Muscle layer of colon (tissue), 2 donors: ENCODE results near the gene TM9SF3.

ENCODE experiments used
- H3K27ac ChIP-seq: one replicate; pipeline ENCODE4 v1.7.0; 2013; ENCODE audit warnings: low read depth, mild to moderate bottlenecking, low read length, moderate library complexity
- H3K27me3 ChIP-seq, 2 donors: one replicate each; pipeline ENCODE4 v1.7.0; 2013; ENCODE audit warnings: low read length in 2 of 2, mild to moderate bottlenecking in 2 of 2; ENCODE audit not compliant: insufficient read depth in 2 of 2, control insufficient read depth in 1 of 2
- H3K36me3 ChIP-seq: one replicate; pipeline ENCODE4 v1.7.0; 2013; ENCODE audit warnings: mild to moderate bottlenecking, low read length; ENCODE audit not compliant: insufficient read depth
- H3K4me1 ChIP-seq: one replicate; pipeline ENCODE4 v1.7.0; 2013; ENCODE audit warnings: mild to moderate bottlenecking, low read length; ENCODE audit not compliant: insufficient read depth
- H3K4me3 ChIP-seq, 2 donors: one replicate each; pipeline ENCODE4 v1.7.0; 2013; ENCODE audit warnings: low read length in 2 of 2, low read depth in 1 of 2, mild to moderate bottlenecking in 1 of 2, moderate library complexity in 1 of 2
- H3K9ac ChIP-seq: one replicate; pipeline ENCODE4 v1.7.0; 2013; ENCODE audit warnings: low read length
- H3K9me3 ChIP-seq: one replicate; pipeline ENCODE4 v1.7.0; 2013; ENCODE audit warnings: mild to moderate bottlenecking, low read length
- donor health status: abdominal sarcoma.
- donor health status: Adenocarcinoma of cecum.

The TM9SF3 gene

DNA sequence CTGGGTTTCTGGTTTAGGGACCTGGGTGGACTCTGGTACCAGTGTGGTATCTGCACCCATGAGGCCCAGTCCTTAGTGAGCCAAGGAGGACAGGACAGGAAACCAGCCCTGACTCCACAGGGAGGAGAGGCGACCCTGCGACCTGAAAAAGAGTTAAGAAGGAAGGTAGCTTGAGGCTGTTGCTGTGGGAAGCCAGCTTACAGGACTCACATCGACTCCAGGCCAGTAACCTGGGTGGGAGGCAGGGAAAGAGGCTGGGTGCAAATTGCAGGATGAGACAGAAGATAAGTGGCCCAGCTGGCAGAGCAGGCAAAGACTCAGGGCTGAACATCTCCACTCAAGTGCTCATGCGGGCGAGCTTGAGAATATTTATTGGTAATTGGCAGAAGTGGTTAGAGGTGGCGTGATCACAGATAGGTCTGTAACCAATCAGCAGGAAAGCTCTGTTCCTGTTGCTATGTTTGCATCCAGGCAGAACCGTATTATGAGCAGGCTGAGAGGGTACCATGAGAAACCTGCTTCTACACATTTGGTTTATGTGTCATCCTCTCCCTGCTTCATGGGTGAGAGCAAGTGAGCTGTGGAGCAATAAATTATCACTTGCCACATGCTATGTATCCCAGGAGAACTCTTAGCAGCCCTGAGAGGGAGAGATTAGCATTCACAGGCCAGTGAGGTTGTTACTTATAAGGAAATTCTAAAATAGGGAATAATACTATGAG is 84.1 kb downstream of the TM9SF3 start:
- no peak overlapping the region for H3K4me3 ChIP-seq

DNA sequence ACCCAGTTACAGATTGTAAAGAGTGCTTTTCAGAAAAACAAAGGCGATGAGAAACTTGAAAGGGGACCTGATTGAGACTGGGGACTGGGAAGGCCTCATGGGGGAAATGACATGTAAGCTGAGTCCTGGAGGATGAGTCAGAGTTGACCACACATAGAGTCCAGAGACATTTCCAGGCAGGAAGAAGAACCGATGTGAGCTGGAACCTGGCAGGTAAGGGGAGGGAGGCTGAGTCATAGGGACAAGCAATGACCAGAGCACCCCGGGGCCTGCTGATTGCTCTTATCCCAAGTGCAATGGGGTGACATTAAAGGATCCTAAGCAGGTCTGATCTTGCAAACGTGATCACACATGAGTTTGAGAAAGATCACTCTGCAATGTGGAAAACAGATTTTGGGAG is 84.8 kb downstream of the TM9SF3 start:
- H3K4me1 ChIP-seq, result peaks cover 5% of the 10 kb centered on the region
- H3K27me3 ChIP-seq, result no peaks in the 10 kb centered on the region
- no peak overlapping the region for H3K4me3 ChIP-seq
- no peak overlapping the region for H3K27ac ChIP-seq
- H3K9ac ChIP-seq, result no peak overlapping the region
- H3K36me3 ChIP-seq, result no peaks in the 10 kb centered on the region
- no peaks in the 10 kb centered on the region for H3K9me3 ChIP-seq

More for the DNA sequence above, 84.1 kb downstream of the TM9SF3 start:
- Histone ChIP-seq H3K9ac (no peak overlapping the region), H3K9me3 (no peaks in the 10 kb centered on the region), H3K27me3 (no peaks in the 10 kb centered on the region), H3K27ac (no peak overlapping the region), H3K36me3 (no peaks in the 10 kb centered on the region), H3K4me1 (peaks cover 5% of the 10 kb centered on the region)

DNA sequence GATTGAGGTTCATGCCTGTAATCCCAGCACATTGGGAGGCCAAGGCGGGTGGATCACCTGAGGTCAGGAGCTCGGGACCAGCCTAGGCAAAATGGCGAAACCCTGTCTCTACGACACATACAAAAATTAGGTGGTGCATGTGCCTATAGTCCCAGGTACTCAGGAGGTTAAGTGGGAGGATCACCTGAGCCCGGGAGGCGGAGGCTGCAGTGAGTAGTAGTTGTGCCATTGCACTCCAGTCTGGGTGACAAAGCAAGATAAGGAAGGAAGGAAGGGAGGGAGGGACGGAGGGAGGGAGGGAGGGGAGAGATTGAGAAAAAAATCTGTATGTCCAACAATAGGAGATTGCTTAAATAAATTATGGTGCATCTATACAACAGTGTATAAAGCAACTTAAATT is 86.3 kb downstream of the TM9SF3 start:
- H3K9ac ChIP-seq, result no peak overlapping the region
- H3K36me3 ChIP-seq, result no peaks in the 10 kb centered on the region
- H3K27me3 ChIP-seq, result no peaks in the 10 kb centered on the region
- H3K9me3 ChIP-seq, result no peaks in the 10 kb centered on the region
- no peak overlapping the region for H3K27ac ChIP-seq
- no peak overlapping the region for H3K4me3 ChIP-seq
- H3K4me1 ChIP-seq, result peaks cover 3% of the 10 kb centered on the region

DNA sequence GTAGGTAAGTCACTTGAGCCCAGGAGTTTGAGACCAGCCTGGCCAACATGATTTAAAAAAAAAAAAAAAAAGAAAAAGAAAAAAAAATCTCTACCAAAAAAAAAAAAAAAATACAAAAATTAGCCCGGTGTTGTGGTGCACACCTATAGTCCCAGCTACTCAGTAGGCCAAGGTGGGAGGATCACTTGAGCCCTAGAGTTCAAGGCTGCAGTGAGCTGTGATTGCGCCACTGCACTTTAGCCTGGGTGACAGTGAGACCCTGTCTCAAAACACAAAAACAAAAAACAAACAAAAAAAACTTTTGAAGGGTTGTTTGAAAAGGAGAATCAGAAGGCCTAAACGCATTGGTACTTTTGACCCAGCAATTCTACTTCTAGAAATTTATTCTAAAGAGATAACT is 86.8 kb downstream of the TM9SF3 start:
- no peaks in the 10 kb centered on the region for H3K36me3 ChIP-seq
- H3K27ac ChIP-seq, result no peak overlapping the region
- H3K4me3 ChIP-seq, result no peak overlapping the region
- H3K4me1 ChIP-seq, result no peaks in the 10 kb centered on the region
- H3K9me3 ChIP-seq, result no peaks in the 10 kb centered on the region
- no peak overlapping the region for H3K9ac ChIP-seq
- H3K27me3 ChIP-seq, result no peaks in the 10 kb centered on the region

DNA sequence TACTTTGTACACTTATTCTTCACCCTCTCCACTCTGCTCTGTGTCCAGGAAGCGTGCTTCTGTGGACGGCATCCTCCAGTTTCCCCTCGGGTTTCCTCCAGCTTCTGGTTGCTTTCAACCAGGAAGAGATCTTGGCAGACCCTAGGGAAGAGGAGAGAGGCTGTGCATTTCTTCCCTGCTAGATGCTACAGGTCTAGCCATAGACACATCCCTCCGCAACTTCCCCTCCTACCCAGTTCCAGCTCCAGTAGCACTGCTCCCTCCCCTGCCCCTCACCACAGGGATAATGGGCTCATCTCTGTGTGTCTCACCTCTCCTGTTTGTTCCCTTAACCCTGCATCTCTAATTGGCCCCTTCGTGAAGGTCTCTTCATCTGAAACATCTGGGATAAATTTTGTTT is 89.4 kb downstream of the TM9SF3 start:
- Histone ChIP-seq H3K9me3 (no peaks in the 10 kb centered on the region), H3K4me3 (no peak overlapping the region)

DNA sequence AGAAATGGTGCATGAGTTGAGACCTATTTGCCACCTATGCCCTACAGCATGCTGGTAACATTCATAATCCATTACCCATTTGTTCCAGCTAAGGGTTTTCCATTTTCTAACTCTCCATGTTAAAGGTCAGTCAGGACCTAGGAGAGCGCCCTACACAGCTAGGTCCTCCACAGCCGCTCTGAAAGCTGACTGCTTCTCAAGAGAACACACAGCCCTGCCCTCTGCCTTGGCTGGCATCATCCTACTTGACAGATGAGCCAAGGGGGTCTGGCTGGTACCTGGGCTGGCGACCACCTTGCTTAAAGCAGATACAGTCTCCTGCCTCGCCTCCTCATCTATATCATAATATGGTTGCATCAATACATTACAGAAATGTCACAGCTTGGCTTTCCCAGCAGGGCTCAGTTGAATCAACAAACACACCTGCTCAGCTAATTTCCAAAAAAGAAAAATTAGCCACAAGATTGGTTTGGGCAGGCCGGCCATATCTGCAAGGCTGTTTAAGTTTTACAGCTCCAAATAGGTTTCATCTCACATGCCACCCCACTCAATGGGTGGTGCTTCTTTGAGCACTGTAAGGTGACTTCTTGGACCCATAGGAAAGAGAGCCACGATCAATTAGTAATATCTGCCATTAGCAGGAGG is 90.4 kb downstream of the TM9SF3 start:
- H3K4me3 ChIP-seq, result no peak overlapping the region
- H3K27me3 ChIP-seq, result no peaks in the 10 kb centered on the region
- H3K36me3 ChIP-seq, result no peaks in the 10 kb centered on the region
- no peak overlapping the region for H3K9ac ChIP-seq
- H3K9me3 ChIP-seq, result no peaks in the 10 kb centered on the region
- no peaks in the 10 kb centered on the region for H3K4me1 ChIP-seq
- no peak overlapping the region for H3K27ac ChIP-seq

More for the DNA sequence above, 89.4 kb downstream of the TM9SF3 start:
- Histone ChIP-seq H3K27ac (no peak overlapping the region), H3K27me3 (no peaks in the 10 kb centered on the region), H3K4me1 (no peaks in the 10 kb centered on the region), H3K36me3 (no peaks in the 10 kb centered on the region), H3K9ac (no peak overlapping the region)

DNA sequence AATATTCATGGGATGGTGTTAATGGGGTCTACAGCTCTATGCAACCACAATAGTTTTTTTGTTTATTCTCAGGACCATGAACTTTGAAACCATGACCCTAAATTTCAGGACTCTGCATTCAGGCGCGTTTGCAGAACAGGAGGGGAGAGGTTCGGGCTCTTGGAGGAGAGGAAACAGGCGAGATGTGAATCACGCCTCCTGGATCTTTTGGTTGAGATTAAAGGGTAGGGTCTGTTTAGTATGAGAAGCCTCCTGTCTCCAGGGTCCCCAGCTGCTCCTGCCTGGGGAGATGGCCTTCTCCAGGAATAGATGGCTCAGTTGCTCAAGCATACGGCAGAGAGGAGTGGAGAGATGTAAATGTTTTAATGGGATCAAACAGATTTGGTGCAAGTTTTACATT is 91.3 kb downstream of the TM9SF3 start:
- Histone ChIP-seq H3K27ac (no peak overlapping the region), H3K4me1 (no peaks in the 10 kb centered on the region)

DNA sequence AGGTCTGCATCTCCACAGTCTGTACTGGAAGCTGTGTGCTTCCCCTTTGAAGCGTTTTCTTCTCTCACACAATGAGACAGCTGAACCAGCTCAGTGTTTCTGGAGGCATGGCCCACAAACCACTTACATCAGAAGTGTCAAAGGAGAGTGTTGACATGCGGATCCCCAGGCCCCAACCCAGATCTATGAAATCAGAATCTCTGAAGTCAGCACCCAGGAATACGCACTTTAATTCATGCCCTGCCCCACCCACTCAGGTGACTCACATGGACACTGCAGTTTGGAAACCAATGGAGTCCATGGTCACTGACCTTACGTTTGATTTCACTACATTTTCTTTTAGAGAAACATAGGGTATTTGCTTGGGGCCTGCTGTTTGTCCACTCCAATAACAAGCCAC is 92.1 kb downstream of the TM9SF3 start:
- no peak overlapping the region for H3K9ac ChIP-seq
- H3K4me3 ChIP-seq, result no peak overlapping the region
- H3K27ac ChIP-seq, result no peak overlapping the region
- no peaks in the 10 kb centered on the region for H3K27me3 ChIP-seq
- H3K36me3 ChIP-seq, result no peaks in the 10 kb centered on the region
- H3K9me3 ChIP-seq, result no peaks in the 10 kb centered on the region
- H3K4me1 ChIP-seq, result no peaks in the 10 kb centered on the region

More for the DNA sequence above, 91.3 kb downstream of the TM9SF3 start:
- Histone ChIP-seq H3K27me3 (no peaks in the 10 kb centered on the region), H3K4me3 (no peak overlapping the region), H3K36me3 (no peaks in the 10 kb centered on the region), H3K9ac (no peak overlapping the region), H3K9me3 (no peaks in the 10 kb centered on the region)

DNA sequence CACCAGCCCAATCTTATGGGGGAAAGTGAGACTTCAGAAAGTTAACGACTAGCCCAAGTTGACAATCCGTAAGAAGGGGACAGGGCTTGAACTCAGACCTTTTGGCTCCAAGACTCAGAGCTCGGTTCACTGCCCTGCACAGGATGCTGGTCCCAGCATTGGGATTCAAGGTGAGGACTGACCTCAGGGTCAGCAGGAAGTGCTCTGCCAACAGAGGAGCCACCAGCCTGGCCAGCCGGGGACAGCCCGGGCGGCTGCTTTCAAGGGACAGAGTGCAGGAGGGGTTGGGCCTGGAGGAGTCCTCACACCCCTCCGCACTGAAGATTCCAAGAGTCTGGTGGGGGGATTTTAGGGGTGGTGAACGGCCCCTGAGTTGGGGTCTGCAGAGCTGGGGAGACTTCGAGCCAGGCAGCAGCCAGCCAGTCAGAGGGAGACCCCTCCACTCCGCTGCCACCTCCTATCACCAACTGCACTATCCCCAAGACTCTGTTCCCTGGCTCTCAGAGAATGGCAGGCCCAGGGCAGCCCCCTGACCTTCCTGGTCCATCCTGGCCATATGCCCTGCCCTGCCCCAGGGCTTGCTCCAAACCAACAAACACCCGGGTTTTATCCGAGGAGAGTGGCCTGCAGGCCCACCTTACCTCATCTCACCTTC is 92.8 kb downstream of the TM9SF3 start:
- no peak overlapping the region for H3K4me3 ChIP-seq
- no peaks in the 10 kb centered on the region for H3K27me3 ChIP-seq
- no peak overlapping the region for H3K9ac ChIP-seq
- H3K4me1 ChIP-seq, result no peaks in the 10 kb centered on the region
- no peak overlapping the region for H3K27ac ChIP-seq
- H3K9me3 ChIP-seq, result no peaks in the 10 kb centered on the region
- no peaks in the 10 kb centered on the region for H3K36me3 ChIP-seq

DNA sequence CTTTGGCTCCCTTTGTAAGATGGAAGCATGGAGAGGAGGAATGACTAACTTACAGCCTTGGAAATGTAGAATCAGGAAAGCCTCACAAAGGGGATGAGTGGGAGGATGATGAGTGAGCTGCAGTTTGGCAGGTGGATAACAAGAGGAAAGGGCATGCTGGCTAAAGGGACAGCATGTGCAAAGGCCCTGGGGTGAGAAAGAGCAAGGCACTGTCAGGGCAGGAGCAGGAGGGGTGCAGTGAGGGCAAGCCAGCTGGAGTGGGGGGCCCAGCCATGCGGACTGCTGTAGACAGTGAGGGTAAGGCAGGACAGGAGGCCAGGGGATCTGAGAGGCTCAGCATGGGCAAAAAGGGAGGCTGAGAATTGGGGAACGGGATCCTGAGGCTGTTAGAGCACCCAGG is 93.6 kb downstream of the TM9SF3 start:
- Histone ChIP-seq H3K4me3 (no peak overlapping the region), H3K9me3 (no peaks in the 10 kb centered on the region), H3K9ac (no peak overlapping the region), H3K27me3 (no peaks in the 10 kb centered on the region), H3K36me3 (no peaks in the 10 kb centered on the region), H3K27ac (no peak overlapping the region), H3K4me1 (no peaks in the 10 kb centered on the region)

DNA sequence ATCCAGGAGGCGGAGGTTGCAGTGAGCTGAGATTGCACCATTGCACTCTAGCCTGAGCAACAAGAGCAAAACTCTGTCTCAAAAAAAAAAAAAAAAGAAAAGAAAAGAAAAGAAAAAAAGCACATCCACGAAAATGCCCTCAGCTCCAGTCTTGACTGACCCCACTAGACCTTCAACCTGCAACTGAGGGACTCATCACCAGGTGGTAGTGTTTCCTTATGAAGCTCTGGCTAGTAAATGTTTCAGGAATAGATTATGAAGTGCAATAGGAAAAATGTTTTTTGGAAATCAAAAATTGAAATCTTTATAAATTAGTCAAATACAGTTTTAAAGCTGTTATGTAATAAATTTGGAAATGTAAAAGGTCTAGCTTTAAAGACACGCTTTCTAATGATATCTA is 95.5 kb downstream of the TM9SF3 start:
- no peak overlapping the region for H3K9ac ChIP-seq
- H3K4me3 ChIP-seq, result no peak overlapping the region
- no peaks in the 10 kb centered on the region for H3K9me3 ChIP-seq
- no peaks in the 10 kb centered on the region for H3K36me3 ChIP-seq
- no peak overlapping the region for H3K27ac ChIP-seq
- no peaks in the 10 kb centered on the region for H3K4me1 ChIP-seq
- H3K27me3 ChIP-seq, result no peaks in the 10 kb centered on the region
